ENCODE results near the gene FN3KRP.
A peak's percentile ranks its signal among the peaks of the same experiment; 100 is the strongest.
"Not testable (repeated sequence)": the region's sequence is repeated elsewhere in the genome, so short reads cannot be mapped to it uniquely, and the experiment has no call there.

Gene FN3KRP

GRCh38 chr17:82740906-82741759, 24.6 kb downstream of the FN3KRP start:
- DNase-seq (ENCODE audit: low read depth): no peak
- H3K4me3 ChIP-seq (ENCODE audit: low read length): no peak overlapping the region

GRCh38 chr17:82743344-82744219, 27.1 kb downstream of the FN3KRP start:
- no peak overlapping the region for H3K4me3 ChIP-seq (ENCODE audit: low read length)
- no peak for TF ChIP-seq CTCF (conservative IDR thresholded peaks at IDR 0.05; ENCODE audit: low read length)
- no peak for DNase-seq (ENCODE audit: low read depth)

More at GRCh38 chr17:82740906-82741759, 24.6 kb downstream of the FN3KRP start:
- no peak for TF ChIP-seq CTCF (conservative IDR thresholded peaks at IDR 0.05; ENCODE audit: low read length)

GRCh38 chr17:82744736-82745135, 28.2 kb downstream of the FN3KRP start:
- DNase-seq (ENCODE audit: low read depth); H3K4me3 ChIP-seq (ENCODE audit: low read length): not testable (repeated sequence)

- TF ChIP-seq CTCF (conservative IDR thresholded peaks at IDR 0.05; ENCODE audit: low read length): no peak
- DNase-seq (ENCODE audit: low read depth): no peak
- H3K4me3 ChIP-seq (ENCODE audit: low read length): no peak overlapping the region
Measured at GRCh38 chr17:82745524-82745923, 29.0 kb downstream of the FN3KRP start.

GRCh38 chr17:82748756-82749155, 32.2 kb downstream of the FN3KRP start:
- TF ChIP-seq CTCF (conservative IDR thresholded peaks at IDR 0.05; ENCODE audit: low read length): no peak
- DNase-seq (ENCODE audit: low read depth): no peak
- H3K4me3 ChIP-seq (ENCODE audit: low read length): no peak overlapping the region

GRCh38 chr17:82750241-82750908, 33.9 kb downstream of the FN3KRP start:
- no peak overlapping the region for H3K4me3 ChIP-seq (ENCODE audit: low read length)
- no peak for DNase-seq (ENCODE audit: low read depth)
- no peak for TF ChIP-seq CTCF (conservative IDR thresholded peaks at IDR 0.05; ENCODE audit: low read length)

GRCh38 chr17:82751171-82751570, 34.7 kb downstream of the FN3KRP start:
- DNase-seq (ENCODE audit: low read depth): no peak
- peak overlapping the region; percentile 57 for H3K4me3 ChIP-seq (ENCODE audit: low read length)
- TF ChIP-seq CTCF (conservative IDR thresholded peaks at IDR 0.05; ENCODE audit: low read length): no peak

Measured in AG10803 (cell line).